ENCODE measurements around the gene SEMA5A.

- TF ChIP-seq POLR2AphosphoS5 (IDR thresholded peaks at IDR 0.05; ENCODE audit: low read depth, low read length): no peak
- TF ChIP-seq, protein P1, sequence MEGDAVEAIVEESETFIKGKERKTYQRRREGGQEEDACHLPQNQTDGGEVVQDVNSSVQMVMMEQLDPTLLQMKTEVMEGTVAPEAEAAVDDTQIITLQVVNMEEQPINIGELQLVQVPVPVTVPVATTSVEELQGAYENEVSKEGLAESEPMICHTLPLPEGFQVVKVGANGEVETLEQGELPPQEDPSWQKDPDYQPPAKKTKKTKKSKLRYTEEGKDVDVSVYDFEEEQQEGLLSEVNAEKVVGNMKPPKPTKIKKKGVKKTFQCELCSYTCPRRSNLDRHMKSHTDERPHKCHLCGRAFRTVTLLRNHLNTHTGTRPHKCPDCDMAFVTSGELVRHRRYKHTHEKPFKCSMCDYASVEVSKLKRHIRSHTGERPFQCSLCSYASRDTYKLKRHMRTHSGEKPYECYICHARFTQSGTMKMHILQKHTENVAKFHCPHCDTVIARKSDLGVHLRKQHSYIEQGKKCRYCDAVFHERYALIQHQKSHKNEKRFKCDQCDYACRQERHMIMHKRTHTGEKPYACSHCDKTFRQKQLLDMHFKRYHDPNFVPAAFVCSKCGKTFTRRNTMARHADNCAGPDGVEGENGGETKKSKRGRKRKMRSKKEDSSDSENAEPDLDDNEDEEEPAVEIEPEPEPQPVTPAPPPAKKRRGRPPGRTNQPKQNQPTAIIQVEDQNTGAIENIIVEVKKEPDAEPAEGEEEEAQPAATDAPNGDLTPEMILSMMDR (IDR thresholded peaks at IDR 0.05): no peak
- no peak for TF ChIP-seq TAF1 (IDR thresholded peaks at IDR 0.05; ENCODE audit: borderline replicate concordance, low read depth, low read length)
- no peak for TF ChIP-seq EP300 (IDR thresholded peaks at IDR 0.05; ENCODE audit: borderline replicate concordance in 1 of 2, low read depth in 1 of 2, low read length in 1 of 2)
- TF ChIP-seq YY1 (IDR thresholded peaks at IDR 0.05; ENCODE audit: low read depth): no peak
- TF ChIP-seq EZH2phosphoT487 (IDR thresholded peaks at IDR 0.05; ENCODE audit: borderline replicate concordance, low read depth): no peak
- no peak for TF ChIP-seq REST (IDR thresholded peaks at IDR 0.05; ENCODE audit: low read depth, low read length)
- no peak for TF ChIP-seq SIN3A (IDR thresholded peaks at IDR 0.05; ENCODE audit: borderline replicate concordance, low read depth, low read length)
- no peak for TF ChIP-seq MAX (IDR thresholded peaks at IDR 0.05; ENCODE audit: low read depth)
- TF ChIP-seq NFIC (IDR thresholded peaks at IDR 0.05; ENCODE audit: borderline replicate concordance): no peak
- TF ChIP-seq ELF1 (IDR thresholded peaks at IDR 0.05): no peak
These were observed 33.4 kb downstream of the SEMA5A start for GRCh38 chr5:9512457-9512856.
